Stimulated activated CD8-positive, alpha-beta memory T cell treated with anti-CD3 and anti-CD28 coated beads, Interleukin-12 subunit alpha, Interleukin-12 subunit beta, amount 100 ng/mL, for 24 hours (primary cell): ENCODE data around the gene TMEM25.
"Not testable (repeated sequence)": the region's sequence is repeated elsewhere in the genome, so short reads cannot be mapped to it uniquely, and the experiment has no call there.

Experiments used
- DNase-seq: peaks from one replicate; pipeline ENCODE4 v3.0.0-alpha.2; 2020; ENCODE audit errors: extremely low read depth

TMEM25 gene

GRCh38 chr11:118530683-118531596, at the start of gene TMEM25:
Gene TMEM25 (plus strand): TSS chr11:118531192. CDS start chr11:118531802, 610 bp downstream.
- peak; percentile 22 for DNase-seq

- not testable (repeated sequence) for DNase-seq
Measured at GRCh38 chr11:118481238-118481637, 49.8 kb upstream of the TMEM25 start.

GRCh38 chr11:118484405-118484804, 46.6 kb upstream of the TMEM25 start:
- no peak for DNase-seq

- DNase-seq = no peak
Measured at GRCh38 chr11:118485273-118485672, 45.7 kb upstream of the TMEM25 start.

DNA sequence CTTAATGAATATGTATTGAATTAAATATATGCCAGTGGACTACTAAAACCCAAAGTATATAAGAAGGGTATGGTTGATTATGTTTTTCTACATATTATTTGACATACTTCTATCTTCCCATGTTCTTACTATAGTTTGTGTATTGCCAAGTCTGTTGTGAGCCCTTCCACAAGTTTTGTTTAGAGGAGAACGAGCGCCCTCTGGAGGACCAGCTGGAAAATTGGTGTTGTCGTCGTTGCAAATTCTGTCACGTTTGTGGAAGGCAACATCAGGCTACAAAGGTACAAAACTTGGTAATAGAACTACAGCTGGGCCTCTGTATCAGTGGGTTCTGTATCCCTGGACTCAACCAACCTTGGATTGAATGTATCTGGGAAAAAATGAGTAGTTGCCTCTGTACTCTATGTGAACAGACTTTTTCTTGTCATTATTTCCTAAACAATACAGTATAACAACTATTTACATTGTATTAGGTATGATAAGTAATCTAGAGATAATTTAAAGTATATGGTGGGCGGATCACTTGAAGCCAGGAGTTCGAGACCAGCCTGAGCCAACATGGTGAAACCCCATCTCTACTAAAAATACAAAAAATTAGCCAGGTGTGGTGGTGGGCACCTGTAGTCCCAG, 42.4 kb upstream of the TMEM25 start:
- DNase-seq = peak; percentile 22

DNA sequence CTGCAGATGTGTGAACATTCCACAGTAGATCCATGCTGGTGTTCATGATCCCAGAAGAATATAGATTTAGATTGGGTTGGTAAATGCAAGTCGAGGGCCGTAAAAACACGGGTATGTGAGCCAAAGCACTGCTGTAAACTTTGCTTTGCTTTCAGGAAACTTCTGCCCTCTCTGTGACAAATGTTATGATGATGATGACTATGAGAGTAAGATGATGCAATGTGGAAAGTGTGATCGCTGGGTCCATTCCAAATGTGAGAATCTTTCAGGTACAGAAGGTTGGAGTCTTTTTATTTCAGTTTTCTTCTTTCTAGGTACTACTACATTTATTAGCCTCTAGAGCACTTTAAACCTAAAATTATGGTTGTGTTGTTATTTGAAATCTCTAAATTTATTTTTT, 40.0 kb upstream of the TMEM25 start:
- no peak for DNase-seq

DNA sequence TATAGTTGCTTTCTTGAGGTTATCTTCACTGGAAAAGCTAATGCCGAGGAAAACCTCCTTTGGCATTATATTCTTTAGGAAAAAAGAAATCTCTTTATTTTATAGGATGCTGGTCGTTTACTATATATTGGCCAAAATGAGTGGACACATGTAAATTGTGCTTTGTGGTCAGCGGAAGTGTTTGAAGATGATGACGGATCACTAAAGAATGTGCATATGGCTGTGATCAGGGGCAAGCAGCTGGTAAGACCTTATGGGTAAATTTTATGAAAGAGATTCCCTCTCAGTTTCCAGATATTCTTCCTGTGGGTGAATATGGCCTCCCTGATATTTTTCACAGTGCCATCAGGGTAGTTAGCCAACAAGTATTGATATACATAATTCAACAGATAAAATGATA, 33.2 kb upstream of the TMEM25 start:
- no peak for DNase-seq

DNA sequence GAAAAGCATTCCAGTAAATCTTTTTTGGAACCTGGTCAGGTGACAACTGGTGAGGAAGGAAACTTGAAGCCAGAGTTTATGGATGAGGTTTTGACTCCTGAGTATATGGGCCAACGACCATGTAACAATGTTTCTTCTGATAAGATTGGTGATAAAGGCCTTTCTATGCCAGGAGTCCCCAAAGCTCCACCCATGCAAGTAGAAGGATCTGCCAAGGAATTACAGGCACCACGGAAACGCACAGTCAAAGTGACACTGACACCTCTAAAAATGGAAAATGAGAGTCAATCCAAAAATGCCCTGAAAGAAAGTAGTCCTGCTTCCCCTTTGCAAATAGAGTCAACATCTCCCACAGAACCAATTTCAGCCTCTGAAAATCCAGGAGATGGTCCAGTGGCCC, 27.8 kb upstream of the TMEM25 start:
- DNase-seq = no peak

- DNase-seq = no peak
Measured at GRCh38 chr11:118511601-118512000, 19.4 kb upstream of the TMEM25 start.

- no peak for DNase-seq
Measured at GRCh38 chr11:118514103-118514502, 16.9 kb upstream of the TMEM25 start.

DNA sequence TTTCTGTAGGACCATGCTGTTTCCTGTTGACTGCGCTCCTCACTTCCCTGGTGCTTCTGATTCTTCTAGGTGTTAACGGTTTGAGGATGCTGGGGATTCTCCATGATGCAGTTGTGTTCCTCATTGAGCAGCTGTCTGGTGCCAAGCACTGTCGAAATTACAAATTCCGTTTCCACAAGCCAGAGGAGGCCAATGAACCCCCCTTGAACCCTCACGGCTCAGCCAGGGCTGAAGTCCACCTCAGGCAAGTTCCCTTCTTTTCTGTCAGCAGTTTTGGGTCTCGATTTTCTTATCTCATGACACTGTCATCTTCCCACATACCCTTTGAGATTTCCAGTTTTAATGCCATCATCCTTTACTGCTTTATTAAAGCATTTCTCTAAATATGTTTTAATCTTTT, 11.4 kb upstream of the TMEM25 start:
- DNase-seq = no peak

DNA sequence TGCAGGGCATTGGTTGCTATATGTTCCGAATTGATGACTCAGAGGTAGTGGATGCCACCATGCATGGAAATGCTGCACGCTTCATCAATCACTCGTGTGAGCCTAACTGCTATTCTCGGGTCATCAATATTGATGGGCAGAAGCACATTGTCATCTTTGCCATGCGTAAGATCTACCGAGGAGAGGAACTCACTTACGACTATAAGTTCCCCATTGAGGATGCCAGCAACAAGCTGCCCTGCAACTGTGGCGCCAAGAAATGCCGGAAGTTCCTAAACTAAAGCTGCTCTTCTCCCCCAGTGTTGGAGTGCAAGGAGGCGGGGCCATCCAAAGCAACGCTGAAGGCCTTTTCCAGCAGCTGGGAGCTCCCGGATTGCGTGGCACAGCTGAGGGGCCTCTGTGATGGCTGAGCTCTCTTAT, 9.1 kb upstream of the TMEM25 start:
- DNase-seq = no peak

DNA sequence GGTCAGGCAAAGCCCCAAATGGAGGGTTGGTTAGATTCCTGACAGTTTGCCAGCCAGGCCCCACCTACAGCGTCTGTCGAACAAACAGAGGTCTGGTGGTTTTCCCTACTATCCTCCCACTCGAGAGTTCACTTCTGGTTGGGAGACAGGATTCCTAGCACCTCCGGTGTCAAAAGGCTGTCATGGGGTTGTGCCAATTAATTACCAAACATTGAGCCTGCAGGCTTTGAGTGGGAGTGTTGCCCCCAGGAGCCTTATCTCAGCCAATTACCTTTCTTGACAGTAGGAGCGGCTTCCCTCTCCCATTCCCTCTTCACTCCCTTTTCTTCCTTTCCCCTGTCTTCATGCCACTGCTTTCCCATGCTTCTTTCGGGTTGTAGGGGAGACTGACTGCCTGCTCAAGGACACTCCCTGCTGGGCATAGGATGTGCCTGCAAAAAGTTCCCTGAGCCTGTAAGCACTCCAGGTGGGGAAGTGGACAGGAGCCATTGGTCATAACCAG, 8.4 kb upstream of the TMEM25 start:
- DNase-seq = no peak

DNA sequence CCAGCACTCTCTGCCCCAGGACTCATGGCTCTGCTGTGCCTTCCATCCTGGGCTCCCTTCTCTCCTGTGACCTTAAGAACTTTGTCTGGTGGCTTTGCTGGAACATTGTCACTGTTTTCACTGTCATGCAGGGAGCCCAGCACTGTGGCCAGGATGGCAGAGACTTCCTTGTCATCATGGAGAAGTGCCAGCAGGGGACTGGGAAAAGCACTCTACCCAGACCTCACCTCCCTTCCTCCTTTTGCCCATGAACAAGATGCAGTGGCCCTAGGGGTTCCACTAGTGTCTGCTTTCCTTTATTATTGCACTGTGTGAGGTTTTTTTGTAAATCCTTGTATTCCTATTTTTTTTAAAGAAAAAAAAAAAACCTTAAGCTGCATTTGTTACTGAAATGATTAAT, 6.6 kb upstream of the TMEM25 start:
- DNase-seq = no peak

- DNase-seq = no peak
Measured at GRCh38 chr11:118524757-118525470, 6.1 kb upstream of the TMEM25 start.

DNA sequence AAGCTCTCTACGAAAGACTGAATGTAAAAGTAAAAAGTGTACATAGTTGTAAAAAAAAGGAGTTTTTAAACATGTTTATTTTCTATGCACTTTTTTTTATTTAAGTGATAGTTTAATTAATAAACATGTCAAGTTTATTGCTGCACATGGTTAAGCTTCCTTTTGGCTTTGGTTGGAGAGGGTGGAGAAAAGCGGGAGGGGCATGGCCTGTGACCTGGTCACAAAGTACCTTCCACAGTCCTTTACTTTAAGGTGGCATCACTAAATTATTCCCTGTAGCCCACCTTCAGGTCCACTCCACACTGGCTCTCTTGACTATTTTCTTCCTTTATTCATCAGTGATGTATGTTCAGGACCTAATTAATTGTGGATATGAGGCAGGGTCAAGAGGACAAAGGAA, 4.3 kb upstream of the TMEM25 start:
- no peak for DNase-seq

- no peak for DNase-seq
Measured at GRCh38 chr11:118527109-118527508, 3.9 kb upstream of the TMEM25 start, which contains the start of gene TTC36. Gene TTC36 (plus strand): TSS chr11:118527474. CDS start chr11:118527495, 21 bp downstream.

DNA sequence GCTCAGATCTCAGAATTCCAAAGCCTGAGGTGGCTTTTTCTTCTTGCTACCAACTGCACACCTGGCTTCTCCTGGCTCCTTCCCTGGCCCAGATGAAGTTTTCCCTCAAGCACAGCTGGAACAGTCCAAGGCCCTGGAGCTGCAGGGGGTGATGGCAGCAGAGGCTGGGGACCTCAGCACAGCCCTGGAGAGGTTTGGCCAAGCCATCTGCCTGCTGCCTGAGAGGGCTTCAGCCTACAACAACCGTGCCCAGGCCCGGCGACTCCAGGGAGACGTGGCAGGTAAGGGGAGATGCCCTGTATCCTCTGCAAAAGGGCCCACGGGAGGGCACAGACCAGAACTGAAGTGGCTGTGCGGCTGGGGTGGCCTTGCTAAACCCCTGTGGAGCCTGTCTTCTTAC, 2.5 kb upstream of the TMEM25 start:
- no peak for DNase-seq

- no peak for DNase-seq
Measured at GRCh38 chr11:118529584-118530175, 1.3 kb upstream of the TMEM25 start.

DNA sequence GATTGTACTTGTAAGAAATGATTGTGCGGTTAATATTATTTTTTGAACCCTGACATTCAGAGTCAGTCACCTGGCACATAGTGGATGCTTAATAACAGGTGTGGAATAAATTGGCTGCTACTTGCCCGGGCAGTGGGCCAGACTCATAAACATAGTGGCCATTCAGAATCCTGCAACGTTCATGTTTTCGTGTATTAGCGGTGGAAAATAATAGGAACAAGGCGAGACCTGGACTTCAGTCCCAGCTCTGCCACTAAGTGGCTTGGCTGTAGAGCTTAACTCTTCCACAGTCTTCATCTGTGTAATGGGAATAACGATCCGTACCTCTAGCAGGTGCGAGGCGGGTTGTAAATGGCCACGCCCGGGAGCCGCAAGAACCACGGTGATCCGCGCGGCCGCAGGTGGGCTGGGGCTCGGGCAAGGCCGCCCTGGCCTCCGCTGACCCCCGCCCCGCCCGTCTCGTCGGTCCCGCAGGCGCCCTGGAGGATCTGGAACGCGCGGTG, 761 bp upstream of the TMEM25 start:
- no peak for DNase-seq

DNA sequence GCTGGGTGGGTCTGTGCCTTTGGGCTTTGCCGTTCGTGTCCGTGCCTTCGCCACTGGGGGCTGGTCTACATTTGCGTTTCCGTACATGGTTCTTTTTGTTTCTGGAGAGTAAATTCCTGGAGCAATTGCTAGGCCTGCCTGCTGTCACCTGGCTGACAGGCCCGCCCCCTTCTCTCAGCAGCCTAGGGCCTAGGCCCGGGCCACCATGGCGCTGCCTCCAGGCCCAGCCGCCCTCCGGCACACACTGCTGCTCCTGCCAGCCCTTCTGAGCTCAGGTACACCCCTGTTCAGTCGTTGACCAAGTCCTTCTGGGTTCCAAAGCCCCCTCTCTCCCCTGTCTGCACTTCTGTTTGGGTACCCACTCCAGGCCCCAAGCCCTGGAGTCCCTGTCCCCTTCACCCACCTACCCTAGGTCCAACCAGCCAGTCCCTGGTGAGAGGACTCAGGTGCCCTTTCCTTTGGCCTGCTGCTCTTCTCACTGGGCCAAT, 649 bp downstream of the TMEM25 start:
- no peak for DNase-seq
